ENCODE data around the gene ANAPC13. TPM values are rescaled to one million over a fixed set of nuclear protein-coding genes. Genes with fewer than 3 reads are reported as not detected.

ANAPC13 gene
- total and polyA plus RNA-seq, 8 donors: 63.5 to 103 (median 85.5) TPM

- peak in 1 of 2 donors; percentile 20 for TF ChIP-seq CTCF (IDR thresholded peaks at IDR 0.05)
- Histone ChIP-seq H3K27me3 (no peaks in the 10 kb centered on the region), H3K27ac (no peak overlapping the region), H3K4me3 (no peak overlapping the region), H3K9me3 (no peaks in the 10 kb centered on the region), H3K36me3 (no peaks in the 10 kb centered on the region), H3K4me1 (peaks cover 0 to 11% of the 10 kb centered on the region in 2 donors)
- intact Hi-C loops (cut with DNase I): no loop called here
- ATAC-seq (peak; percentile 67), DNase-seq (peak in 1 of 4 donors; percentile 41)
Measured at GRCh38 chr3:134449277-134449676, 36.5 kb downstream of the ANAPC13 start.

GRCh38 chr3:134448664-134449063 lies 37.1 kb downstream of the ANAPC13 start:
- H3K27ac ChIP-seq: no peak overlapping the region
- H3K4me3 ChIP-seq: no peak overlapping the region
- H3K9me3 ChIP-seq: no peaks in the 10 kb centered on the region
- no peaks in the 10 kb centered on the region for H3K27me3 ChIP-seq
- ATAC-seq (no peak), DNase-seq (no peak)
- intact Hi-C loops (cut with DNase I): no loop called here
- TF ChIP-seq CTCF (IDR thresholded peaks at IDR 0.05): no peak
- H3K4me1 ChIP-seq: peaks cover 0 to 11% of the 10 kb centered on the region in 2 donors
- H3K36me3 ChIP-seq: no peaks in the 10 kb centered on the region

- intact Hi-C loops (cut with DNase I): no loop called here
- Histone ChIP-seq H3K4me1 (peaks cover 0 to 11% of the 10 kb centered on the region in 2 donors), H3K27me3 (no peaks in the 10 kb centered on the region), H3K4me3 (no peak overlapping the region), H3K27ac (no peak overlapping the region), H3K9me3 (no peaks in the 10 kb centered on the region), H3K36me3 (no peaks in the 10 kb centered on the region)
- ATAC-seq: no peak
- no peak for DNase-seq
- no peak for TF ChIP-seq CTCF (IDR thresholded peaks at IDR 0.05)
Measured at GRCh38 chr3:134447351-134447750, 38.4 kb downstream of the ANAPC13 start.

GRCh38 chr3:134446800-134447199 lies 39.0 kb downstream of the ANAPC13 start:
- Histone ChIP-seq H3K36me3 (no peaks in the 10 kb centered on the region), H3K4me1 (peaks cover 0 to 11% of the 10 kb centered on the region in 2 donors), H3K4me3 (no peak overlapping the region), H3K9me3 (no peaks in the 10 kb centered on the region), H3K27me3 (no peaks in the 10 kb centered on the region), H3K27ac (no peak overlapping the region)
- ATAC-seq: peak; percentile 19
- TF ChIP-seq CTCF (IDR thresholded peaks at IDR 0.05): no peak
- no peak for DNase-seq
- intact Hi-C loops (cut with DNase I): no loop called here

GRCh38 chr3:134445636-134446035 lies 40.1 kb downstream of the ANAPC13 start:
- DNase-seq (peak in 2 of 4 donors; percentile 53 to 74), ATAC-seq (peak; percentile 44)
- peaks cover 0 to 11% of the 10 kb centered on the region in 2 donors for H3K4me1 ChIP-seq
- no peaks in the 10 kb centered on the region for H3K27me3 ChIP-seq
- no peaks in the 10 kb centered on the region for H3K36me3 ChIP-seq
- intact Hi-C loops (cut with DNase I): no loop called here
- H3K27ac ChIP-seq: no peak overlapping the region
- no peak for TF ChIP-seq CTCF (IDR thresholded peaks at IDR 0.05)
- H3K9me3 ChIP-seq: no peaks in the 10 kb centered on the region
- no peak overlapping the region for H3K4me3 ChIP-seq
